HCT116 (cell line): ENCODE data around the gene DISP2. TPM values are rescaled to one million over a fixed set of nuclear protein-coding genes. Genes with fewer than 3 reads are reported as not detected.

Experiments
- ATAC-seq: fragments of 200-7000 bp; cut with Tn5 transposase; 2 replicates; pipeline ENCODE4 v1.9.1; 2020; ENCODE audit warnings: mild to moderate bottlenecking, moderate library complexity
- BruUV-seq: library from RNA; stranded (reverse); fragments of 400-500 nt; replicated peaks from 2 replicates; lab custom pipeline; 2021; lab: Mats Ljungman, UMichigan
- CTCF ChIA-PET: fragments of 300-600 bp; sonication (Branson Sonifier 250); formaldehyde crosslinking; loops from one replicate; lab custom pipeline; 2021; ENCODE audit warnings: antibody characterized with exemption; lab: Charles Lee
- POLR2A ChIA-PET: fragments of 300-600, 350-600 bp; sonication (Branson Sonifier 250); formaldehyde crosslinking; loops from one replicate; lab custom pipeline; 2021; ENCODE audit warnings: antibody characterized with exemption; lab: Charles Lee
- RAD21 ChIA-PET, 2 experiments: fragments of 300-600 bp; sonication (Branson Sonifier 250); formaldehyde crosslinking; loops; one replicate each; lab custom pipeline; 2023; ENCODE audit warnings: low total read pairs in 2 of 2; ENCODE audit not compliant: uncharacterized antibody in 2 of 2, unreplicated experiment in 2 of 2, low non-redundant PET in 1 of 2; lab: Charles Lee
- DNase-seq: peaks from one replicate; pipeline ENCODE4 v3.0.0-alpha.2; 2010; ENCODE audit warnings: low read depth, low spot score
- H2AFZ ChIP-seq: fragments of 200-600 bp; shearing (Covaris generic), sonication (generic); 2 replicates; pipeline ENCODE4 v1.6.1; 2017; ENCODE audit warnings: low read depth, mixed run types, mixed read lengths, antibody characterized with exemption, low read length; ENCODE audit not compliant: poor library complexity, severe bottlenecking
- H3K27ac ChIP-seq: 2 replicates; pipeline ENCODE4 v1.5.1; 2012; ENCODE audit warnings: low read depth, low read length
- H3K27me3 ChIP-seq: fragments of 200-600 bp; sonication (generic); 2 replicates; pipeline ENCODE4 v1.6.1; 2016; ENCODE audit warnings: mixed run types, low read length, mixed read lengths; ENCODE audit not compliant: insufficient read depth
- H3K36me3 ChIP-seq, 2 experiments: fragments of 200-500 bp in 1 of 2; fragments of 200-600 bp in 1 of 2; sonication (Bioruptor generic) in 1 of 2; sonication (generic) in 1 of 2; 2 replicates each; pipeline versions ENCODE4 v1.5.1 to v1.6.1; 2014 to 2016; ENCODE audit warnings: low read length in 2 of 2, inconsistent platforms in 1 of 2, mixed read lengths in 1 of 2, mixed run types in 1 of 2; ENCODE audit not compliant: insufficient read depth in 2 of 2, control insufficient read depth in 1 of 2
- H3K4me1 ChIP-seq, 2 experiments: fragments of 200-600 bp in 1 of 2; sonication (generic) in 1 of 2; 2 replicates each; pipeline versions ENCODE4 v1.5.1 to v1.6.1; 2012 to 2017; ENCODE audit warnings: low read length in 2 of 2, inconsistent platforms in 1 of 2, mild to moderate bottlenecking in 1 of 2, mixed read lengths in 1 of 2, mixed run types in 1 of 2, moderate library complexity in 1 of 2; ENCODE audit not compliant: insufficient read depth in 2 of 2, control insufficient read depth in 1 of 2
- H3K4me2 ChIP-seq: fragments of 200-600 bp; sonication (generic); 2 replicates; pipeline ENCODE4 v1.6.1; 2017; ENCODE audit warnings: mixed run types, low read length, mixed read lengths
- H3K4me3 ChIP-seq, 2 experiments: fragments of 200-600 bp in 1 of 2; sonication (generic) in 1 of 2; replicated peaks in 1 of 2; 2 replicates each; pipeline ENCODE4 v1.5.1; 2011 to 2016; ENCODE audit warnings: low read length in 2 of 2, control low read depth in 1 of 2, low read depth in 1 of 2, mild to moderate bottlenecking in 1 of 2, mixed read lengths in 1 of 2, mixed run types in 1 of 2
- H3K79me2 ChIP-seq: fragments of 200-600 bp; sonication (generic); 2 replicates; pipeline ENCODE4 v1.6.1; 2017; ENCODE audit warnings: mild to moderate bottlenecking, mixed run types, low read length, moderate library complexity, mixed read lengths; ENCODE audit not compliant: insufficient read depth
- H3K9ac ChIP-seq: fragments of 200-600 bp; sonication (generic); 2 replicates; pipeline ENCODE4 v1.6.1; 2016; ENCODE audit warnings: low read length, mixed read lengths
- H3K9me2 ChIP-seq: fragments of 200-600 bp; sonication (generic), shearing (Covaris generic); 2 replicates; pipeline ENCODE4 v1.6.1; 2017; ENCODE audit warnings: mixed run types, mild to moderate bottlenecking, moderate library complexity; ENCODE audit not compliant: insufficient read depth
- H3K9me3 ChIP-seq, 2 experiments: fragments of 200-500 bp in 1 of 2; fragments of 200-600 bp in 1 of 2; sonication (Bioruptor generic) in 1 of 2; sonication (generic) in 1 of 2; 2 replicates each; pipeline ENCODE4 v1.6.1; 2014 to 2017; ENCODE audit warnings: low read length in 2 of 2, mixed read lengths in 2 of 2, inconsistent platforms in 1 of 2, low read depth in 1 of 2, mild to moderate bottlenecking in 1 of 2, mixed run types in 1 of 2, moderate library complexity in 1 of 2; ENCODE audit not compliant: control insufficient read depth in 1 of 2, insufficient read depth in 1 of 2
- H4K20me1 ChIP-seq: fragments of 200-600 bp; sonication (generic), shearing (Covaris generic); 2 replicates; pipeline ENCODE4 v1.6.1; 2017; ENCODE audit warnings: mixed run types, mild to moderate bottlenecking, moderate library complexity; ENCODE audit not compliant: insufficient read depth
- ATF3 ChIP-seq: IDR thresholded peaks from 2 replicates; pipeline ENCODE4 v1.6.1; 2012
- CTCF ChIP-seq, 3 experiments: fragments of 200-600 bp in 1 of 3; sonication (generic) in 1 of 3; IDR thresholded peaks in 2 of 3; conservative IDR thresholded peaks in 1 of 3; 2 replicates each; pipeline ENCODE4 v1.5.1; 2012 to 2017; ENCODE audit warnings: low read depth in 2 of 3, low read length in 2 of 3, antibody characterized with exemption in 1 of 3, borderline replicate concordance in 1 of 3, control low read depth in 1 of 3, mild to moderate bottlenecking in 1 of 3, mixed read lengths in 1 of 3, mixed run types in 1 of 3, moderate library complexity in 1 of 3; ENCODE audit not compliant: insufficient read depth in 1 of 3
- EGR1 ChIP-seq: IDR thresholded peaks from 2 replicates; pipeline ENCODE4 v1.6.1; 2012; ENCODE audit warnings: low read depth
- EZH2 ChIP-seq: fragments of 200-600 bp; sonication (generic); IDR thresholded peaks from 2 replicates; pipeline ENCODE4 v1.6.1; 2017; ENCODE audit warnings: antibody characterized with exemption, mixed run types
- EZH2phosphoT487 ChIP-seq: fragments of 200-600 bp; IDR thresholded peaks from 2 replicates; pipeline ENCODE4 v1.6.1; 2018; ENCODE audit warnings: antibody characterized with exemption, borderline replicate concordance
- MAX ChIP-seq: IDR thresholded peaks from 2 replicates; pipeline ENCODE4 v1.6.1; 2012
- POLR2AphosphoS5 ChIP-seq: IDR thresholded peaks from 2 replicates; pipeline ENCODE4 v1.6.1; 2011; ENCODE audit warnings: mild to moderate bottlenecking, low read depth, low read length, moderate library complexity
- REST ChIP-seq: IDR thresholded peaks from 2 replicates; pipeline ENCODE4 v1.6.1; 2012; ENCODE audit warnings: low read depth
- SIN3A ChIP-seq: IDR thresholded peaks from 2 replicates; pipeline ENCODE4 v1.6.1; 2012; ENCODE audit warnings: low read depth
- SRF ChIP-seq: IDR thresholded peaks from 2 replicates; pipeline ENCODE4 v1.6.1; 2012; ENCODE audit warnings: low read depth
- YY1 ChIP-seq: IDR thresholded peaks from 2 replicates; pipeline ENCODE4 v1.6.1; 2011; ENCODE audit warnings: low read length, low read depth, moderate library complexity, mild to moderate bottlenecking; ENCODE audit not compliant: insufficient replicate concordance; ENCODE audit errors: extremely low read depth
- ZBTB33 ChIP-seq: IDR thresholded peaks from 2 replicates; pipeline ENCODE4 v1.6.1; 2011; ENCODE audit warnings: mild to moderate bottlenecking, low read length, moderate library complexity; ENCODE audit not compliant: insufficient replicate concordance; ENCODE audit errors: extremely low read depth
- intact Hi-C: fragments of 100-400 bp; cut with micrococcal nuclease; formaldehyde crosslinking; loops from 2 replicates; pipeline ENCODE4 v1.10.0; 2022
- total RNA-seq: library from RNA; stranded (reverse); gene quantifications from one replicate; pipeline ENCODE4 v1.2.1, GENCODE V29; 2021; ENCODE audit not compliant: unreplicated experiment

The DISP2 gene
- total RNA-seq, 1 experiment from 2014 or later: 3.3 TPM

GRCh38 chr15:40357723-40358470, at the start of gene DISP2 (continued):
- TF ChIP-seq CTCF (IDR thresholded peaks at IDR 0.05 in 2 of 3, conservative IDR thresholded peaks at IDR 0.05 in 1 of 3; ENCODE audit: borderline replicate concordance in 1 of 3, insufficient read depth in 1 of 3, low read depth in 2 of 3, low read length in 2 of 3): no peak
- TF ChIP-seq SRF: no peak
- peak; percentile 54 for TF ChIP-seq MAX
- peak; percentile 48; the same call in 1 of the 2 replicates for TF ChIP-seq SIN3A
- 0 out of 2 replicates have a peak, but pooled peaks have one; percentile 29 for TF ChIP-seq POLR2AphosphoS5
- TF ChIP-seq EGR1: no peak
- no peak for TF ChIP-seq EZH2phosphoT487
- TF ChIP-seq EZH2: no peak
- no peak for TF ChIP-seq ATF3
- no peak for TF ChIP-seq YY1

- POLR2A ChIA-PET: interaction anchor here (1.8 to 2.2 kb wide), 2 partner anchors 18 to 30 kb away, joined by 5 to 6 read pairs; no protein-coding TSS in a partner anchor
- no peak for ATAC-seq
- no peak for DNase-seq
- Histone ChIP-seq H4K20me1 (no peaks in the 10 kb centered on the region), H3K27ac (no peak overlapping the region), H3K4me2 (no peak overlapping the region), H3K9me3 (no peaks in the 10 kb centered on the region), H3K9me2 (no peaks in the 10 kb centered on the region), H3K27me3 (0 out of 2 replicates have a peak, but pooled peaks cover 6% of the 10 kb centered on the region), H2AFZ (no peak overlapping the region), H3K9ac (no peak overlapping the region), H3K4me3 (no peak overlapping the region), H3K79me2 (no peaks in the 10 kb centered on the region), H3K36me3 (no peaks in the 10 kb centered on the region), H3K4me1 (peaks cover 8 to 25% of the 10 kb centered on the region in 2 experiments; a peak in 3 of 4 replicates)
- CTCF ChIA-PET: interaction anchor here (0.7 to 9.7 kb wide), 19 partner anchors 9 to 264 kb away, joined by 3 to 134 read pairs (median 5); partner anchors contain the start of genes ANKRD63 and PAK6
- intact Hi-C loops: no loop called here
- BruUV-seq: no TSS peak
- TF ChIP-seq ZBTB33 (no peak), REST (no peak)
- RAD21 ChIA-PET: interaction anchor here (0.9 to 3.5 kb wide), 6 partner anchors 18 to 92 kb away, joined by 3 to 18 read pairs (median 4); no protein-coding TSS in a partner anchor
These were observed 48.6 kb upstream of the DISP2 start for GRCh38 chr15:40309344-40309862.
